ENCODE data around the gene VCPKMT.

Gene VCPKMT

DNA sequence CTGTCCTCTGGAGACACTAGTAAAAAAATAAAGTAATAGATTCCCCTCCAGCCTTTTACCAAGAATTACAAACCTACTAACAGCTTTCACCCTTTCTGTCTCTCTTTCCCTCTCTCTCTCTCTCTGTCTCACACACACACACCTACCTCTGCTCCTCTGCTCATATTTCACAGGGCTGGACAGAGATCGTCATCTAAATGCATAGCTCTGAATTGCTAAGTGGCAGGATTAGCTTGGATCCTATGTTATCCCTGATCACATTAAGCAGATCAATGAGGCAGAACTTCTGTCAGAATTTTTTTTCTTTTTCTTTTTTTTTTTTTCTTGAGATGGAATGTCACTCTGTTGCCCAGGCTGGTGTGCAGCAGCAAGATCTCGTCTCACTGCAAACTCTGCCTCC is 22.9 kb downstream of the VCPKMT start:
- TF ChIP-seq, protein P1, sequence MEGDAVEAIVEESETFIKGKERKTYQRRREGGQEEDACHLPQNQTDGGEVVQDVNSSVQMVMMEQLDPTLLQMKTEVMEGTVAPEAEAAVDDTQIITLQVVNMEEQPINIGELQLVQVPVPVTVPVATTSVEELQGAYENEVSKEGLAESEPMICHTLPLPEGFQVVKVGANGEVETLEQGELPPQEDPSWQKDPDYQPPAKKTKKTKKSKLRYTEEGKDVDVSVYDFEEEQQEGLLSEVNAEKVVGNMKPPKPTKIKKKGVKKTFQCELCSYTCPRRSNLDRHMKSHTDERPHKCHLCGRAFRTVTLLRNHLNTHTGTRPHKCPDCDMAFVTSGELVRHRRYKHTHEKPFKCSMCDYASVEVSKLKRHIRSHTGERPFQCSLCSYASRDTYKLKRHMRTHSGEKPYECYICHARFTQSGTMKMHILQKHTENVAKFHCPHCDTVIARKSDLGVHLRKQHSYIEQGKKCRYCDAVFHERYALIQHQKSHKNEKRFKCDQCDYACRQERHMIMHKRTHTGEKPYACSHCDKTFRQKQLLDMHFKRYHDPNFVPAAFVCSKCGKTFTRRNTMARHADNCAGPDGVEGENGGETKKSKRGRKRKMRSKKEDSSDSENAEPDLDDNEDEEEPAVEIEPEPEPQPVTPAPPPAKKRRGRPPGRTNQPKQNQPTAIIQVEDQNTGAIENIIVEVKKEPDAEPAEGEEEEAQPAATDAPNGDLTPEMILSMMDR (conservative IDR thresholded peaks at IDR 0.05; ENCODE audit: low read depth, low read length), result no peak
- no peak overlapping the region for H3K4me3 ChIP-seq (ENCODE audit: low read length)
- no peak for DNase-seq (ENCODE audit: low read depth)

DNA sequence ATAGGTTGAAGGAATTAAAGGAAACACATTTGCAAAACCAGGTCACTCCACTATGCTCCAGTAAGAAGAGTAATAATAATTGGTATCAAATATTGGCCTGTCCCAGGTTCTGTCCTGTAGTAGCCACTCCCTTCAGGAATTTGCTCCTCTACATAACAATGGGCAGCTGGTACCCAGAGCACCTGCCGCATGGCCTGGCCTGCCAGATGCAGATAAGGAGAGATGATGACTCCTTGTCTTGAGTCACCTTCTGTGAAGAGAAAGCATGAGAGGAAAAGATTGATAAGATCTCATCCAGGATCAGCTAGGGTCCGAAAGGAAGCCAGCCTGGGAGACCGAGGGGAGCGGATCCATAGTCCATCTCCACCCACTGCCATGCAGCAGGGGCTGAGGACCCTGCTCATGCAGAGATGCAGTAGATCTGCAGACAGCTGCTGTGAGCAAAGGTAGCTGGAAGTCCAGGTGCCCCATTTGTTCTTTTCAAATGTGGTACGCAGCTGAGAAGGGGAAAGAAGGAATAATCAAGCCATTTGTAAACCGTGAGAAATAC is 24.3 kb downstream of the VCPKMT start:
- no peak for DNase-seq (ENCODE audit: low read depth)
- no peak overlapping the region for H3K4me3 ChIP-seq (ENCODE audit: low read length)
- TF ChIP-seq, protein P1 (conservative IDR thresholded peaks at IDR 0.05; ENCODE audit: low read depth, low read length), result no peak

DNA sequence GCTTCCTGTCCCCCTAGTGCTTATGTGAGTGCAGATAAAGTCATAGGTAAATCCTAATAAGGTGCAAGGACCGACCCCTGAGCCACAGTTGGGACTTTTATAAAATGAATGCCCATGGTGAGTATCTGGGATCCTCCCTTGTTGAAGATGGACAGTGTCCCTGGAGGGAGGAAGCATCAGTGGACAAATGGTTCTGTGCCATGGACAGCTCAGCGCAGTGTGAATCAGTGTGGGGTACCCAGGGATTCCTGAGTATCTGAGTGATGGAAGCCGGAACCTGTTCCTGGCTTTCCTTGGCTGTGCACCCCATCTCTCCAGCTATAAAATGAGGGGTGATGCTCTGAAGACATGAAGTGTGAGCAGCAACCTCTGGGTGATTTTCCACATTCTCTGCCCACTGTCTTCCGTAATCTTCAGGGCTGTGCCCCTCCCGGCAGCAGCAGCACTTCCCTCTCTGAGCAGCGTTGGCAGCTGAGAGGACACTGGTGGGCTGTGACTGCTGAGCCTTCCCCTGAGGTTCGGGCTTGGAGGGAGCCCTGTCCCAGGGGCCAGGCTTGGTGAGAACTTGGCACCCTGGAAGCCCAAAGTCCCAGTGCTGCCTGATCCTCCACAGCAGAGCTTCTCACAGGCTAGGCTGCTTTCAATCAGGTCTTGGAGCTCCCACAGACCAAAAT is 25.0 kb downstream of the VCPKMT start:
- TF ChIP-seq, protein P1 (conservative IDR thresholded peaks at IDR 0.05; ENCODE audit: low read depth, low read length), result no peak
- H3K4me3 ChIP-seq (ENCODE audit: low read length), result no peak overlapping the region
- DNase-seq (ENCODE audit: low read depth), result no peak

DNA sequence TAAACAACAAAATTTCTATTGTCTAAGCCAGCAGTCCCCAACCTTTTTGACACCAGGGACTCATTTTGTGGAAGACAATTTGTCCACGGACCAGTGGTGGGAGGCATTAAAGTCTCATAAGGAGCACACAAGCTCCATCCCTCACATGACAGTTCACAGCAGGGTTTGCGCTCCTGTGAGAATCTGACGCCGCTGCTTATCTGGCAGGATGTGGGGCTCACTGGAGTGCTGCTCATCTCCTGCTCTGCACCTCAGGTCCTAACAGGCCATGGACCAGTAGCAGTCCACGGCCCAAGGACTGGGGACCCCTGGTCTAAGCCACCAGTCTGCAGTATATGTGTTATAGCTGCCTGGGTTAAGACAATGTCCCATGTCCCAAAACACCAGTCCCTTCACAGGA is 27.2 kb downstream of the VCPKMT start:
- TF ChIP-seq, protein P1 (conservative IDR thresholded peaks at IDR 0.05; ENCODE audit: low read depth, low read length), result no peak
- no peak for DNase-seq (ENCODE audit: low read depth)
- no peak overlapping the region for H3K4me3 ChIP-seq (ENCODE audit: low read length)

DNA sequence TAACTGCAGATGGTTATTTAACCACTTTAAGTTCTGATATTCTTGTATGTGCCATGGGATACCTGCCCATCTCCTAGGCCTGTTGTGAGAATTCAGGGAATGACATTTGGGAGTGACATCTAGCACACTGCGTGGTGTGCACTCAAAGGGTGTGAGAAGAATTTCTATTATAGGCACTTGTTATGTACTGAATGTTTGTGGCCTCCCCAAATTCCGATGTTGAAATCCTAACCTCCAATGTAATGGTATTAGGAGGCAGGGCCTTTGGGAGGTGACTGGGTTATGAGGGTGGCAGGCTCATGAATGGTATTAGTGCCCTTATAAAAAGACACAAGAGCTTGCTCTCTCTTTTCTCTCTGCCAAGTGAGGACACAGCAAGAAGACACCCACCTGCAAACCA is 27.6 kb downstream of the VCPKMT start:
- no peak for DNase-seq (ENCODE audit: low read depth)
- H3K4me3 ChIP-seq (ENCODE audit: low read length), result no peak overlapping the region
- TF ChIP-seq, protein P1 (conservative IDR thresholded peaks at IDR 0.05; ENCODE audit: low read depth, low read length), result no peak

DNA sequence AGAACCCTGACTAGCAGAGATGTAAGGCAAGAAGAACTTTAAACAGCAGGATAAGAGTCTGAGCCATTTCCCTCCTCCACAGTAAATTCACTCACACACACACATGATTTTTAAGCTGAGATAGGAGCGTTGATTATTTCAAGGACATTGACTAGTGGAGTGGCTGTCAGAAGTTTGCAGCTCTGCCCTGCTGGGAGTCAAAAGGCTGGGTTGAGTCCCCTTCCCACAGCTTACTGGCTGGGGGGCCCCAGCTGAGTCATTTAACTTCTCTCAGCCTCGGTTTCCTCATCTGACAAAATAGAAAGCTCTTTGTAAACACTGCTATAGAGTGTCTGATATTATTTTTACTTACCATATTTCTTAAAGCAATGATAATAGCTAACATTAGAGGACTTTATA is 28.3 kb downstream of the VCPKMT start:
- no peak overlapping the region for H3K4me3 ChIP-seq (ENCODE audit: low read length)
- TF ChIP-seq, protein P1 (conservative IDR thresholded peaks at IDR 0.05; ENCODE audit: low read depth, low read length), result no peak
- no peak for DNase-seq (ENCODE audit: low read depth)
